EH (cell line): ENCODE results near the gene PDZRN4.
A peak's percentile ranks its signal among the peaks of the same experiment; 100 is the strongest.
"Not testable (repeated sequence)": the region's sequence is repeated elsewhere in the genome, so short reads cannot be mapped to it uniquely, and the experiment has no call there.

Source experiments
- DNase-seq: peaks from one replicate; pipeline ENCODE4 v3.0.0-alpha.2; 2015; ENCODE audit warnings: low read depth

Gene PDZRN4

GRCh38 chr12:41213648-41214047 lies 25.5 kb downstream of the PDZRN4 start:
- no peak for DNase-seq

GRCh38 chr12:41217727-41218126 lies 29.6 kb downstream of the PDZRN4 start:
- no peak for DNase-seq

- no peak for DNase-seq
Observed at GRCh38 chr12:41220931-41221330, 32.8 kb downstream of the PDZRN4 start.

DNA sequence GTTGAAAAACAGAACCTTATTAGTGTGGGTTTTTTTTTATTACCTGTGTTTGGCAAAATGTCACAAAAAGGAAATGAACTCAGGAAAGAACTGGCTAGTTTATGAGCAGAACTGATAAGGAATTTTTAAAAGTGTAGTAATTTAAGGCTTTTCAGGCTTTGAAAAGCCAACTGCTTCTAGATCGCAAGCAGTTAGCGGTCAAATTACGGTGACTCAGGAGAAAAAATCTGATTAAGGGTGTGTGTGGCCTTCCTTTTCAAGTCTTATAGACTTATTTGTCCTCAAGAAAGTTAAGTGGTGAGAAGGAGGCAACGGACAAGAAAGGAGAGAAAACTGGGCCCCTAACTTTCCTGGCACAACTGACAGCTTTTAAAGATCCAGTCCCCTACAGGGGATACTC lies 33.4 kb downstream of the PDZRN4 start:
- DNase-seq = no peak

GRCh38 chr12:41223600-41223999 lies 35.5 kb downstream of the PDZRN4 start:
- DNase-seq = no peak

GRCh38 chr12:41224066-41224465 lies 35.9 kb downstream of the PDZRN4 start:
- no peak for DNase-seq

DNA sequence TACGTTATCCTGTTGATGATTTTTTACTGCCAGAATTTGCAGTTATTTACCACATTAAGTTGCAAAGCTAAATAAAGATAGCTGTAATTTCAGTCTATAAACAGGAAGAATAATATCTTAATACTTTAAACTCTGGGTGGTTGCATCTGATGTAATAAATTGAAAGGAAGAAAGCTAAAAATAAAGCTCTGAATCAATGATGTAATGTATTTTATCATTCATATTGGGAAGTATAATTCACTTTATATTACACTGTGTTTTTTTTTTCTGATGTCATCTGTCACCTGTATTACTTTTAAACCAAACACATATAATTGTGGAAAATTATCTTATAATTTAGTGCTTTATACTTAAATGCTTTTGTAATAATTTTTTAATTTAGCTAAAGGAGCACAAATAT lies 37.1 kb downstream of the PDZRN4 start:
- DNase-seq = no peak

DNA sequence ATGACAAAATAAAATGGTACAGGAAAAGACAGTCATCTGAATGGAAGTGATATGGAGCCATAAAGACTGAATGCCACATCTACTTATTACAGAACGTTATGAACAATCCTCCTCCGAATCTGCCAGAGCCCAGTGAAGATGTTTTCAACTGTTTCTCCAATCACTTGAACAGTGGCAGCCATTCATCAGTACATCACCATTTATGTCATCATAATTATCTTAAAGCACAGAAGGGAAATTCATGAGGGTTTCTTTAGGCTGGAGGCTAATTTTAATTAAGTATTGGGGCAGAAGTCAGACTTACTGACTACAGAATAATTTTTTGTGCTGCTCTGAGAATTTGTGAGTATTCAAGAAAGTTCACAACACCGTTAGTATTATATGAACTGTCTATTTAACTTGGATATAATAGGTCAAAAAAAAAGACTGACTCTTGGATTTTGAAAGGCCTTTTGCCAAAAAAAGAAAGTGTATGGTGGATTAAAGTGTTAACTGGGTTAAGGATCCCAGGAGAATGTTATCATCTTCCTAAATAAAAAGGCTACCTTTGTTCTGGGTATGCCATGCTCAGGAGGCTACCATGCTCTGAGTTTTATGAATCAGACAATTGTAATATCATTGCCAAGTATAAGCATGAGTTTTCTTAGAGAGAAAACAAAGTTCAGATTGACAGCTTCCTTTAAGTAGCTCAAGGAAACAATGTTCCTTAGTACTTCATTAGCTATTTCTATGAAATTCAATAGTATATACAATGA lies 40.1 kb downstream of the PDZRN4 start:
- DNase-seq = no peak

GRCh38 chr12:41230756-41231155 lies 42.6 kb downstream of the PDZRN4 start:
- no peak for DNase-seq

GRCh38 chr12:41234692-41235091 lies 46.6 kb downstream of the PDZRN4 start:
- DNase-seq = no peak

- DNase-seq = no peak
Observed at GRCh38 chr12:41242603-41243002, 54.5 kb downstream of the PDZRN4 start.

- DNase-seq = no peak
Observed at GRCh38 chr12:41248391-41248790, 60.3 kb downstream of the PDZRN4 start.

DNA sequence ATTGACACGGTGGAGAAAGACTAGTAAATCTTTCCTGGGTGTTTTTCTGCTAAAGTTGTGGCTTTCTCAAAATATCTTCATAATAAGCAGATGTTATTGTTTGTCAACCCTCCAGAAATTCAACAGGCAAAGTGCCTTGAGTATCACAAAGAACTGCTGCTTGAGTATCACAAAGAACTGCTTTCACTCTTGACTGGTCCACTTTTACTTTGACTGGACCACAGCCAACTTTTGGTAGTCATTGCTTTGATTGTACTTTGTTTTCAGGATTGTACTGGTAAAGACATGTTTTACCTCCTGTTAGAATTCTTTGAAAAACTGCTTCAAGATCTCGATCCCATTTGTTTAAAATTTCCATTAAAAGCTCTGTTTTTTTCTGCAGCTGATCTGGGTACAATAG lies 62.6 kb downstream of the PDZRN4 start:
- peak; percentile 1 for DNase-seq

DNA sequence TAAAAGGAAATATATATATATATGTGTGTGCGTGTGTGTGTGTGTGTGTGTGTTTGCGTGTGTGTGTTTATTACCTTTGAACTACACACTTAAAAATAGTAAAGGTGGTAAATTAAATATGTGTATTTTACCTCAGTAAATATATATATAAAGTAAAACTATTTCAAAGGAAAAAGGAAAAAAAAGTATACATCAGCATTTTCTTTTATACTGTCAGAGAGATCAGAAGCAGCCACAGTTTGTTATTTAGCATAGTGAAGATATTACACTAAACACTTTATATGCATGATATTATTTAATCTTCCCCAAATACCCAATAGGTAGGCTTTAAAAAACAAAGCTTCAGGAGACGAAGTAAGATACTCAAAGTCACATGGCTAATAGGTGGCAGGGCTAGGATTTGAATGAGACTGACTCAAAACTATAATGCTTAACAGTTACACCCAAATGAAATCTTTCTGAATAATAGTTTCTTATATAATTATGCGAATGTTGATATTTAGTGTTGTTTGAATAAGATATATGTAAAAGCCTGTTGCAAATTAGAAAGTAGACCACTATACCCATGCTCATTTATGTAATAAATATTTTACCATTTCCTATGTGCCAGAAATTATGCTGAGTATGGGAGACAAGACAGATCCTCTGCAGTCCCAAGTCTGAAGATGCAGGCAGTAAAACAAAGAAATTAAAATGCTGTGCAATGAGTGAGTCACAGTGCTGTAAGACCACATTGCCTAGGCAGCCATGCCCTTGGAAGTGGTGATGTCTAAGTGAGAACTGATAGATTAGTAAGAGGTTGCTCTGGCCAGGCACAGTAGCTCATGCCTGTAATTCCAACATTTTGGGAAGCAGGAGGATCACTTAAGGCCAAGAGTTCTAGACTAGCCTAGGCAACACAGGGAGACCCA lies 66.1 kb downstream of the PDZRN4 start:
- no peak for DNase-seq

DNA sequence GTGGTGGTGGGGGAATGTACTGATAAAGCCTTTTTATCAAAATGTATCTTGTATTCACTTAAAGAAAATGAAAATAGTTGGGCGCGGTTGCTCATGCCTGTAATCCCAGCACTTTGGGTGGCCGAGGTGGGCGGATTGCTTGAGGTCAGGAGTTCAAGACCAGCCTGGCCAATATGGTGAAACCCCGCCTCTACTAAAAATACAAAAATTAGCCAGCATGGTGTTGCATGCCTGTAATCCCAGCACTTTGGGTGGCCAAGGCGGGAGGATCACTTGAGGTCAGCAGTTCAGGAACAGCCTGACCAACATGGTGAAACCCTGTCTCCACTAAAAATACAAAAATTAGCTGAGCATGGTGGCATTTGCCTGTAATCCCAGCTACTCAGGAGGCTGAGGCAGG lies 75.1 kb downstream of the PDZRN4 start:
- DNase-seq = not testable (repeated sequence)

DNA sequence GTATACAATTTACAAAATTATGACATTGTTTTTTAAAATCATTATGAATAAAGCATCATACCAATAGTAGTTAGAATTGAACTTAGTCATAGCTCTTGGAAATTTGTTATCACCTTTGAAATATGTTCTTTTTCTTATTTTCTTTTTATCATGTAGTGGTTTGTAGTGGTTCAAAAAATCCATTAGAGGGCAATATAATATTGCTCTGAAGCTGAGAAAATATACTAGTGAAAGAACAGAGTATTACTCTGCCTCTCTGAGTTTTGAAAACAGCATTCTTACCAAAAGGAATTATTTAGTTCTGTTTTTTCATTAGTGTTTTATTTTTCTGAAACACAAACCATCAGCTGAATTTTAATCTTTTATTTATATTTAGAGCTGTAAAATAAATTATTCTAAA lies 76.2 kb downstream of the PDZRN4 start:
- no peak for DNase-seq

GRCh38 chr12:41269056-41269455 lies 80.9 kb downstream of the PDZRN4 start:
- DNase-seq = no peak

DNA sequence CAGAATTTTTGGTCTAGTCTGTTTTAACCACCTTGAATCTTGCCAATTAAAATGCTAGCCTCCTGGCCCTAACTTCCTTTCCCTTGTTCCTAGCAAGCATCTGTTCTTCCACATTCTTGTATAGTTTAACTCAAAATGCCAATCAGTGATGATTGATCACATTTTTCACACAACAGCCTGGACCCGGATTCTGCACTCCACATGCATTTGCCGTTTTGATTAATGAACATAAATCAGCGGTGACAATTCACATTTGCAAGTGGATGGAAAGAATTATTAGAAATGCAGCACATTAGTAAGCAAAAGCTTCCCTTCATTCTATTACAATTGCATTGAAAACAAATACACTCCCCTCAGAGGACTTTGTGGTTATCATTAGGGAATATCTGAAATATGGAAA lies 83.4 kb downstream of the PDZRN4 start:
- no peak for DNase-seq

DNA sequence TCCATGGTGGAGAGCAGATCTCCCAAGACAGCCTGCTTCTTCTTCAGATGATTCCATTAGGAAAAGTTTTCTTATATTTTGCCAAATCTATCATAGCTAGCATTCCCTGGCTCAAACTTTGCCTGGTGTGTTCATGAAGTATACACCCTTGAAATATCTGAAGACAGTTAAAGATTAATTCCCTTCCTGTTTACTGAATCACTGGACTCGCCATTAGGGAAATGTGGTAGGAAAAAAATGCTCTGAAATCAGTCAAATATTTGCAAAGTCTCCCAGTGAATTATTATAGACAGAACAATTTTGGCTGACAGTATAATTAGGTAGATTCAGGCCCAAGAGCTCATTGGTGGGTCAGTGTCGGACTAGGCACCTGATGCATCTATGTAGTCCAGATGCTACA lies 86.5 kb downstream of the PDZRN4 start:
- no peak for DNase-seq

- DNase-seq = peak; percentile 45
Observed at GRCh38 chr12:41277100-41277945, 89.2 kb downstream of the PDZRN4 start.

- DNase-seq = no peak
Observed at GRCh38 chr12:41277946-41278267, 89.8 kb downstream of the PDZRN4 start.

GRCh38 chr12:41280341-41281095 lies 92.4 kb downstream of the PDZRN4 start:
- DNase-seq = not testable (repeated sequence)
